ENCODE data around the gene ARHGDIB.

The ARHGDIB gene

GRCh38 chr12:14911131-14911530 lies 50.3 kb downstream of the ARHGDIB start:
- TF ChIP-seq POLR2A (IDR thresholded peaks at IDR 0.05; ENCODE audit: low read depth, low read length) (no peak), TAF1 (IDR thresholded peaks at IDR 0.05; ENCODE audit: low read depth, low read length) (no peak), PAX5 (IDR thresholded peaks at IDR 0.05; ENCODE audit: insufficient read depth, low read length, severe bottlenecking) (no peak), POLR2AphosphoS5 (IDR thresholded peaks at IDR 0.05; ENCODE audit: low read depth, low read length) (no peak), POU2F2 (IDR thresholded peaks at IDR 0.05; ENCODE audit: low read depth, low read length) (no peak)
- FAIRE-seq (no peak), DNase-seq (ENCODE audit: insufficient read length, low spot score) (no peak)

- FAIRE-seq, result no peak
Observed at GRCh38 chr12:14910090-14910915, 51.1 kb downstream of the ARHGDIB start.

GRCh38 chr12:14907953-14908352 lies 53.4 kb downstream of the ARHGDIB start:
- DNase-seq (ENCODE audit: insufficient read length, low spot score) (no peak), FAIRE-seq (no peak)
- TF ChIP-seq POLR2A (IDR thresholded peaks at IDR 0.05; ENCODE audit: low read depth, low read length) (no peak), POLR2AphosphoS5 (IDR thresholded peaks at IDR 0.05; ENCODE audit: low read depth, low read length) (no peak), PAX5 (IDR thresholded peaks at IDR 0.05; ENCODE audit: insufficient read depth, low read length, severe bottlenecking) (no peak), TAF1 (IDR thresholded peaks at IDR 0.05; ENCODE audit: low read depth, low read length) (no peak), SPI1 (IDR thresholded peaks at IDR 0.05; ENCODE audit: low read depth, low read length) (no peak), POU2F2 (IDR thresholded peaks at IDR 0.05; ENCODE audit: low read depth, low read length) (no peak)

More at GRCh38 chr12:14910090-14910915, 51.1 kb downstream of the ARHGDIB start:
- DNase-seq (ENCODE audit: insufficient read length, low spot score), result no peak
- TF ChIP-seq POLR2AphosphoS5 (IDR thresholded peaks at IDR 0.05; ENCODE audit: low read depth, low read length) (no peak), TAF1 (IDR thresholded peaks at IDR 0.05; ENCODE audit: low read depth, low read length) (no peak), POU2F2 (IDR thresholded peaks at IDR 0.05; ENCODE audit: low read depth, low read length) (no peak), POLR2A (IDR thresholded peaks at IDR 0.05; ENCODE audit: low read depth, low read length) (no peak), PAX5 (IDR thresholded peaks at IDR 0.05; ENCODE audit: insufficient read depth, low read length, severe bottlenecking) (no peak), SPI1 (IDR thresholded peaks at IDR 0.05; ENCODE audit: low read depth, low read length) (no peak)

- DNase-seq (ENCODE audit: insufficient read length, low spot score), result no peak
- no peak for TF ChIP-seq POU2F2 (IDR thresholded peaks at IDR 0.05; ENCODE audit: low read depth, low read length)
- no peak for FAIRE-seq
Observed at GRCh38 chr12:14906114-14906513, 55.3 kb downstream of the ARHGDIB start.

GRCh38 chr12:14905269-14906004 lies 56.0 kb downstream of the ARHGDIB start:
- TF ChIP-seq PAX5 (IDR thresholded peaks at IDR 0.05; ENCODE audit: insufficient read depth, low read length, severe bottlenecking), result no peak
- no peak for TF ChIP-seq SPI1 (IDR thresholded peaks at IDR 0.05; ENCODE audit: low read depth, low read length)
- no peak for TF ChIP-seq TAF1 (IDR thresholded peaks at IDR 0.05; ENCODE audit: low read depth, low read length)
- no peak for TF ChIP-seq POLR2AphosphoS5 (IDR thresholded peaks at IDR 0.05; ENCODE audit: low read depth, low read length)
- no peak for TF ChIP-seq POLR2A (IDR thresholded peaks at IDR 0.05; ENCODE audit: low read depth, low read length)
- TF ChIP-seq POU2F2 (IDR thresholded peaks at IDR 0.05; ENCODE audit: low read depth, low read length), result no peak
- FAIRE-seq (no peak), DNase-seq (ENCODE audit: insufficient read length, low spot score) (no peak)

- DNase-seq (ENCODE audit: insufficient read length, low spot score) (no peak), FAIRE-seq (no peak)
- no peak for TF ChIP-seq POLR2A (IDR thresholded peaks at IDR 0.05; ENCODE audit: low read depth, low read length)
Observed at GRCh38 chr12:14904854-14905253, 56.5 kb downstream of the ARHGDIB start.

- FAIRE-seq (no peak), DNase-seq (ENCODE audit: insufficient read length, low spot score) (no peak)
- no peak for TF ChIP-seq POU2F2 (IDR thresholded peaks at IDR 0.05; ENCODE audit: low read depth, low read length)
Observed at GRCh38 chr12:14903386-14904098, 57.9 kb downstream of the ARHGDIB start.

GRCh38 chr12:14902465-14902864 lies 58.9 kb downstream of the ARHGDIB start:
- no peak for DNase-seq (ENCODE audit: insufficient read length, low spot score)
- TF ChIP-seq TAF1 (IDR thresholded peaks at IDR 0.05; ENCODE audit: low read depth, low read length) (no peak), POLR2A (IDR thresholded peaks at IDR 0.05; ENCODE audit: low read depth, low read length) (no peak), POU2F2 (IDR thresholded peaks at IDR 0.05; ENCODE audit: low read depth, low read length) (no peak), PAX5 (IDR thresholded peaks at IDR 0.05; ENCODE audit: insufficient read depth, low read length, severe bottlenecking) (no peak), POLR2AphosphoS5 (IDR thresholded peaks at IDR 0.05; ENCODE audit: low read depth, low read length) (no peak), SPI1 (IDR thresholded peaks at IDR 0.05; ENCODE audit: low read depth, low read length) (no peak)
- no peak for FAIRE-seq

- no peak for DNase-seq (ENCODE audit: insufficient read length, low spot score)
- FAIRE-seq, result no peak
- TF ChIP-seq TAF1 (IDR thresholded peaks at IDR 0.05; ENCODE audit: low read depth, low read length) (no peak), POLR2A (IDR thresholded peaks at IDR 0.05; ENCODE audit: low read depth, low read length) (no peak), PAX5 (IDR thresholded peaks at IDR 0.05; ENCODE audit: insufficient read depth, low read length, severe bottlenecking) (no peak), SPI1 (IDR thresholded peaks at IDR 0.05; ENCODE audit: low read depth, low read length) (no peak), POU2F2 (IDR thresholded peaks at IDR 0.05; ENCODE audit: low read depth, low read length) (no peak), POLR2AphosphoS5 (IDR thresholded peaks at IDR 0.05; ENCODE audit: low read depth, low read length) (no peak)
Observed at GRCh38 chr12:14901228-14901562, 60.2 kb downstream of the ARHGDIB start.
